Central memory CD8-positive, alpha-beta T cell (primary cell): ENCODE data around the gene RBM44.

Experiments
- ATAC-seq: fragments of 150-1000 bp; cut with Tn5 transposase; replicated peaks from 2 replicates; pipeline ENCODE4 v1.10.0; 2022; ENCODE audit warnings: mild to moderate bottlenecking, moderate FRiP score, moderate number of reproducible peaks; ENCODE audit not compliant: poor library complexity, severe bottlenecking; ENCODE audit errors: extremely low read depth
- DNase-seq, 2 donors: peaks; one replicate each; pipeline ENCODE4 v3.0.0; 2021; ENCODE audit warnings: low spot score in 2 of 2
- H3K27ac Mint-ChIP-seq: one replicate; pipeline ENCODE4 v1.8.0; 2022; ENCODE audit warnings: low read depth, mild to moderate bottlenecking, moderate library complexity, mixed read lengths
- H3K27me3 Mint-ChIP-seq: one replicate; pipeline ENCODE4 v1.8.0; 2022; ENCODE audit warnings: mixed read lengths
- H3K36me3 Mint-ChIP-seq: one replicate; pipeline ENCODE4 v1.8.0; 2022; ENCODE audit warnings: mild to moderate bottlenecking, moderate library complexity, mixed read lengths; ENCODE audit not compliant: insufficient read depth
- H3K4me1 Mint-ChIP-seq: one replicate; pipeline ENCODE4 v1.8.0; 2022; ENCODE audit warnings: mixed read lengths
- H3K4me3 Mint-ChIP-seq: one replicate; pipeline ENCODE4 v1.8.0; 2022; ENCODE audit warnings: mild to moderate bottlenecking, moderate library complexity, mixed read lengths
- H3K9me3 Mint-ChIP-seq: one replicate; pipeline ENCODE4 v1.8.0; 2022; ENCODE audit warnings: mixed read lengths

The RBM44 gene

DNA sequence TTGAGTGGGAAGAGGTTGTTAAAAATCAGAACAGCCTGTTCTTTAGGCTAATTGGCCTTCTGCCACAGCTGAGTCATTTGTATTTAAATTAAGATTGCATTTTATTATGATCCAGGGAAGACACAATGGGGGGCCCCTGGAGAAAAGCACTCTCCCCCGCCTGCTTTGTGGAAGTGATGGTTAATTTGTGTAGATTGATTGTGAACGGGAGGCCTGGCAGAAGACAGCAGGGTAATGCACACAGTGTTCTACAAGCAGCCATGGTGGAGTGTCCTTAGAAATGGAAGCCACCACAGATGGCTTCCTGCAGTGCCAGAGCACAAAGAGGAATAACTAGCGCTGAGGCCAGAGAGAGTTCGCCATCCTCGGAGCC, 80.5 kb downstream of the RBM44 start:
- no peak overlapping the region for H3K4me3 Mint-ChIP-seq
- peaks cover 10% of the 10 kb centered on the region for H3K27me3 Mint-ChIP-seq
- no peak for DNase-seq
- no peaks in the 10 kb centered on the region for H3K4me1 Mint-ChIP-seq
- H3K9me3 Mint-ChIP-seq, result no peaks in the 10 kb centered on the region
- ATAC-seq, result no peak
- peaks cover 4% of the 10 kb centered on the region for H3K36me3 Mint-ChIP-seq
- H3K27ac Mint-ChIP-seq, result no peak overlapping the region

DNA sequence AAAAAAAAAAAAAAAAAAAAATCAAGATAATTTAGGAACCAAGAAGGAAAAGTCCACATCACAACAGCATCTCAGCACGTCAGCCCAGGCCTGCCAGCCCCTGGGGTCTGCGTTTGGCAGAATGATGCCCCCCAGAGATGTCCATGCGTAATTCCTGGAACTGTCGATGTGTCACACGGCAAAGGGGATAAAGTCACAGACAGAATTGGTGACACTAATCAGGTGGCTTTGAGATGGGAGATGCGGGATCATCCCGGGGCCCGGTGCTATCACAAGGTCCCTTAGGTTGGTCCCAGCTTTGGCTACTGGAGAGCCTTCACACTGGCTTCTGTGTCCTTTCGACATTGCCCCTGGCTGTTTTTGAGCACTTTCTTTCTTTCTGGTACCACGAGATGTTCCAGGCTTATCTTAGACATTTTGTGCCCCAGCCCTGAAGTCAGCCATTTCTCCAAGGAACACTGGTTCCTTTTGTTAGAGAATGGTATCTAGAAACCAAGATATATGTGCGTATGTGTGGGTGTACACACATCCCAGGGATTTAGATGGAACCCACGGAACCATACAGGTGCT, 81.5 kb downstream of the RBM44 start:
- no peak overlapping the region for H3K4me3 Mint-ChIP-seq
- H3K27ac Mint-ChIP-seq, result no peak overlapping the region
- ATAC-seq (no peak), DNase-seq (no peak)
- H3K27me3 Mint-ChIP-seq, result no peaks in the 10 kb centered on the region
- no peaks in the 10 kb centered on the region for H3K9me3 Mint-ChIP-seq
- no peaks in the 10 kb centered on the region for H3K4me1 Mint-ChIP-seq
- peaks cover 4% of the 10 kb centered on the region for H3K36me3 Mint-ChIP-seq

DNA sequence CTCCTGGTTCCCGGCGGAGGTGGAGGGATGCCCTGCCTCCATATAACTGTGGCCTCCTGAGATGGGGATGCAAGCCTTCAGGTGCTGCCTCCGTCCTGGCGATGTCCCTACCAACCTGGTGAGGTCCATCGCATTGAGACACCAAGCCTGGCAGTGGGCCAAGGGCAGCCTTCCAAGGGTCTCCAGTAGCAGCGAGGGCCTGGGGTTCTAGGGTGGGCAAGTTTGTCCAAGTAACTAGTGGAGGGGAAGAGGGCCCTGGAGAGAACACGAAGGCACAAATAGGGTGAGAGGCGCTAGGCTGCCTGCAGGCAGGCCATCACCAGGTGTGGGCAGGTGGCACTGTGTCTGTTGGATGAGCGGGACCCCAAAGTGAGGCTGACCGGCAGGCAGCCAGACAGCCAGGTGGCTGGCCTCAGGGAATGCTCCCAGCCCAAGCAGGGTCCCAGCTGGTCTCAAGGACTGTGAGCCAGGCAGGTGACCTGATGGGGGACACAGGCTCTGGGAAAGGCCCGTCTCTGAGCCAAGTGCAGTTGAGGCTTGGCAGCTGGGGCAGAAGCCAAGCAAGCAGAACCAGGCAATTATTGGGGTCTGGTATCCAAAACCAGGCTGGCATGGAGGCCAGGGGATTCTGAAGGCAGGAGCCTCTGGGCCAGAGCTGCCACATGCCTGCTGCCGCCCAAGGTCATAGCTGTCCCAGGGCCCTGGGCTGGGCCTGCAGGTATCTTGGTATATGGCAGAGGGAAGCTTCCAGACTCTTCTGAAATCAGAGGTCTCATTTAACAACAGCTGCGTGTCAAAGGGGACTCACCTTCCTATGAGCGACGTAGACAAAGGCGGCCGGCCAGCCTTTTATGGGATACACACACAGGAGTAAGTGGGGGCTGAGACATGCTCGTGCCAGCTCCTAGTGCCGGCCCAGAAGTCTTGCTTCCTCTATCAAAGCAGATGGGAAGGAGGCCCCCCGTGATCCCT, 84.2 kb downstream of the RBM44 start:
- H3K4me3 Mint-ChIP-seq, result no peak overlapping the region
- no peaks in the 10 kb centered on the region for H3K9me3 Mint-ChIP-seq
- no peaks in the 10 kb centered on the region for H3K27me3 Mint-ChIP-seq
- ATAC-seq (no peak), DNase-seq (no peak)
- no peak overlapping the region for H3K27ac Mint-ChIP-seq
- no peaks in the 10 kb centered on the region for H3K36me3 Mint-ChIP-seq
- H3K4me1 Mint-ChIP-seq, result no peaks in the 10 kb centered on the region

DNA sequence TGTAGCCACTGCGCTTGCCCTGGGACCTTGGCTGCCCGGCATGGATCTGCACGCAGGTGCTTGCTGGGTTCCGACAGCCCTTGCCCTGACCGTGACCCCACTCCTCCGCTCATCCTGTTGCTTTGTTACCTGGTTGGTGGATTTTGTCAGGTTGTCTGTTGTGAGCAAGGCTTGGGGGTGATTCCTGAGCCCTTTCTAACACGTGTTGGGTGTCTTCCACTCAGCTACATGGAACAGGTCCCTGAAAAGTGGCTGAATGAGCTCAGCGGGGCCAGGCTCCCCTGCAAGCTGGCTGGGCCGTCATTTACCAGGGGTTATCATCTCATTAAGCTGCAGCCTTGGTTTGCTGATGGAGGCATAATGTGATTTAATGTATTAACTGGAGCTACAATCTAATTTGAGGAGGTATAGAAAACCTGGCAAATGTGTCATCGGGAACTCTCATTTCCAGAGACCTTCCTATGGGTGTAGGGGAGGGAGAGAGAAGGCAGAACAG, 85.4 kb downstream of the RBM44 start:
- no peaks in the 10 kb centered on the region for H3K36me3 Mint-ChIP-seq
- H3K27ac Mint-ChIP-seq, result no peak overlapping the region
- H3K27me3 Mint-ChIP-seq, result no peaks in the 10 kb centered on the region
- no peak overlapping the region for H3K4me3 Mint-ChIP-seq
- no peaks in the 10 kb centered on the region for H3K4me1 Mint-ChIP-seq
- DNase-seq (no peak), ATAC-seq (no peak)
- H3K9me3 Mint-ChIP-seq, result no peaks in the 10 kb centered on the region

DNA sequence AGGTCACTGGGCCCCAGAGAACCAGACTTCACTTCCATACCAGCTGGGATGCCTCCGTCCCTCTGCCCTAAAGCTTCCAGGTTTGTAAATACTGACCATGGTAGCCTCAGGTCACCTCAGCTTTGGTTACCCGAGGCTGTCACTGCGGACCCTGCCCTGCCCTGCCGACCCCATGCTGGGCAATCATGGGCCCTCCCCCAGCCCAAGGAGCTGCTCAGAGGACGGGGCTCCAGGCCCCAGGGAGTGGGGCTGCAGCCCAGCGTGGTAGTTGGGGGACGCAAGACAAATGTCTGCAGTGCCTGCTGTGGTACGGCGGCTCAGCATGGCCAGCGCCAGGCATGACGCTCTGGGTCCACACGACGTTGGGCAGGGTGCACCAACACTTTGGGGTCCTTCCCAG, 86.1 kb downstream of the RBM44 start:
- no peaks in the 10 kb centered on the region for H3K36me3 Mint-ChIP-seq
- no peak overlapping the region for H3K27ac Mint-ChIP-seq
- H3K9me3 Mint-ChIP-seq, result no peaks in the 10 kb centered on the region

DNA sequence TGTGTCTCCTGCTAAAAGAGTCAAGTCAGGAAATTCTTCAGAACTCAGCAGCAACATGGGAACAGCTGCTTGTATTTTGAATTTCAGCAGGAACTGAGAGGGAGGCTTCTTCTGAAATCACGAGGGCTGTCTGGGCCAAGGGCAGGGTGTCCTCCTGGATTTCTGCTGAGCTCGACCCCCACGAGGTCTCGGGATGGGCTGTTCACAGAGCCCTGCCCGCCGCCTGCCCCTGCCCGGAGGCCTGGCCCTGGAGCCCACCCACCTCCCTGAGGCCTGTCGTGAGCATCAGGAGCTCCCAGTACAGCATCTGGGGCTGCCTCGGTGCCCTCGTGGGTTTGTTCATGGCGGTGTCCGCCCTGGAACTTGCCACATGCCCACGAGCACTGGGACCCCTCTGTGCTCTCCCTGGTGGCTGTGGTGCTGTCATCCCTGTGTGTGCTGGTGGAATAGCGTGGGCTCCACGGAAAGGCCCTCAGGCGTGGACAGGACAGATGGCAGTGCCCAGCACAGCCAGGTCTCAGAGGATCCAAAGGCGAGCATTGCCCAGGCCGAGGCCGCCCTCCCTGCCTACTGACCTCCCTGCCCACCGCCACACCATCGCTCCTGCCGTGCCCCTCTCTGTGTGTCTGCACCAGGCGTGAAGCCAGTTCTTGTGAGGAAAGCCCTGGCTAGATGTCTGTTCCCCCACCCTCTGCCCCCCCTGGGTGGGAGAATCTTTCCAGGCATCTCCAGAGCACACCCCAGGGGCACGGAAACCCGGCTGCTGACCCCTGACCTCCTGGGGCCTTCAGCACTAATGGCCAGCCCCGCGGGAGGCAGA, 86.7 kb downstream of the RBM44 start:
- Mint-ChIP-seq H3K27ac (no peak overlapping the region), H3K27me3 (no peaks in the 10 kb centered on the region), H3K4me1 (no peaks in the 10 kb centered on the region)

More for the DNA sequence above, 86.1 kb downstream of the RBM44 start:
- no peak for DNase-seq
- H3K4me1 Mint-ChIP-seq, result no peaks in the 10 kb centered on the region
- no peak for ATAC-seq
- H3K4me3 Mint-ChIP-seq, result no peak overlapping the region
- no peaks in the 10 kb centered on the region for H3K27me3 Mint-ChIP-seq

DNA sequence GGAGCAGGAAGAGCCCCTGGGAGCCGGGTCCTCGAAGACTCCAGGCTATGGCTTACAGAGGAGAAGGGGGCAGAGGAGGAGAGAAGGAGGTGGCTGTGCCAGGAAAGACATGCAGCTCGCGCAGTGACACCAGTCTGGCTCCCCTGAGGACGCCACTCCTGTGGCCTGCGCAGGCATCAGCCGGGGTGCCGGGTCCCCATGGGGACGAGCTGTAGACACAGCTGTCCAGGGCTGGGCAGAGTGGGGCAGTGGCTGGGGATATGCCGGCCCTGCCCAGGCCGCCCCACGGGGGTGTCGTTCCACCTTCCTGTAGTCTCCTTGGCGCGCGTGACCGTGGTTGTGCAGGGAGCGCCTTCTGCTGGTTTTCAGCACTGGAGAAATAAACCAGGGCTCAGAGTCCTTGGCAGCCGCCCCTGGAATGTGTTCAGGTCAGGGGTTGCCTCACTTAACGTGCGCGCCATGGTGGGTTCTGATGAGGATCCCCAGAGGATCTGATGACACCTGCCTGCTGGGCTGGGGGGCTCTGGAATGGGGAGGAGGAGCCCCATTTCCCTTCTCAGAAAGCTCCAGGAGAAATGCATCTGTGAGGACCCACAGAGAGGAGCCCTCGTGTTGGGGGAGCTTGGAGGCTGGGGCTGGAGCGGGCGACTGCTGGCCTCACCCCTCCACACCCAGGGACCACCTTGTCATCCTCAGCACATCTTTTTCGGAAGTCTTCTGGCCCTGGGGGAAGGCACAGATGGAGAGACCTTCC, 87.5 kb downstream of the RBM44 start:
- no peaks in the 10 kb centered on the region for H3K9me3 Mint-ChIP-seq
- ATAC-seq, result no peak
- H3K27me3 Mint-ChIP-seq, result no peaks in the 10 kb centered on the region
- H3K4me1 Mint-ChIP-seq, result no peaks in the 10 kb centered on the region
- no peaks in the 10 kb centered on the region for H3K36me3 Mint-ChIP-seq
- no peak for DNase-seq
- no peak overlapping the region for H3K27ac Mint-ChIP-seq
- no peak overlapping the region for H3K4me3 Mint-ChIP-seq

More for the DNA sequence above, 86.7 kb downstream of the RBM44 start:
- ATAC-seq (no peak), DNase-seq (no peak)
- no peaks in the 10 kb centered on the region for H3K9me3 Mint-ChIP-seq
- no peaks in the 10 kb centered on the region for H3K36me3 Mint-ChIP-seq
- no peak overlapping the region for H3K4me3 Mint-ChIP-seq

DNA sequence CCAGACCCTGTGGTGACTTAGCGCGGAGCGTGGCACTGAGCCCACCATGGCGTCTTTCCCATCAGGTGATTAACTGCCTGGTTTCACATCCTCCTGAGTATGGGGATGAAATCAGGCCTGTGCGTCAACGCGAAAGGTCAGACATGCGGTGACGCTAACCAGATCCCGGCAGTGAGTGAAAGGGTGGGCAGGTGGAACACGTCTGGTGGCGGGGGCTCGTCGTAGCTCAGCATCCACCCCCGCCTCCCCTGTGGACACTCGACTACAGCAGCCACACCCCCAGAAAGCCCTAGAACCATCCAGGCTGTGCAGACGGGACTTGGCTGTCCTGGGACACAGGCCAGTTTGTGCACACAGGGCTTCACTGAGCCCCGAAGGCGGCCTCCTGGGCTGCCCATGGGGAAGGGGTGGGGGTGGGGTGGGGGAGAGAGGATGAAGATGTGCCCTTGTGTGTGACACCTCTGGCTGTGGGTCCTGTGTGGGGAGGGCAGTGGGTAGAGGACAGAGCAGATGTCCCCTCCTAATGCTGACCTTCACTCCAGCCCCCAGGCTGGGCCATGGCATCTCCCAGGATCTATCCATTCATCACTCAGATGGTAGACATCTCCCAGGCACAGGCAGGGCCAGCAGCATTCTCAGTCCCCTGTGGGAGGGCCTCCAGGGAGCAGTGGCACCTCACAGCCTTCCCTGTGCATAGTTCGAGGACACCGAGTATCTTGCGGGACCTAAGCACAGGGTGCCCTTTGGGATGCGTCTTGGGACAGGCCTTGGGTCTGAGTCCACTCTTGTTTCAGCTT, 88.3 kb downstream of the RBM44 start:
- ATAC-seq (no peak), DNase-seq (no peak)
- Mint-ChIP-seq H3K27me3 (no peaks in the 10 kb centered on the region), H3K4me1 (no peaks in the 10 kb centered on the region), H3K36me3 (no peaks in the 10 kb centered on the region), H3K4me3 (no peak overlapping the region), H3K27ac (no peak overlapping the region), H3K9me3 (no peaks in the 10 kb centered on the region)

DNA sequence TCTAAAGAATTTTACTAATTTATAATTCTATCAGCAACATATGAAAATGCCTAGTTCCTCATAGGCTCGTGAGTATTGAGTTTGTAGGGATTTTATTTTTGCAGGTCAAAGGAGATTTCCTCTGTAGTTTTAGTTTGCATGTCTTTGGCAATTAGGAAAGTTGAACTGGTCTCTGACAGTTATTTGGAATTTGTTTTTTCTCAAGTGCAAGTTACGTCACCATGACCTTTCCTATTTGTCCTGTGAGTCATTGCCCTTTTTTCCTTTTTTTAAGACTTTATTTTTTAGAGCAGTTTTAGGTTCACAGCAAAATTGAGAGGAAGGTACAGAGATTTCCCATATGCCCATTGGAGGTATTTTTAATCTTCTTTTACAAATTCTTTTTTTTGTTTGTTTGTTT, 89.8 kb downstream of the RBM44 start:
- H3K9me3 Mint-ChIP-seq, result no peaks in the 10 kb centered on the region
- H3K36me3 Mint-ChIP-seq, result no peaks in the 10 kb centered on the region
- H3K4me3 Mint-ChIP-seq, result no peak overlapping the region
- no peaks in the 10 kb centered on the region for H3K27me3 Mint-ChIP-seq
- ATAC-seq (no peak), DNase-seq (no peak)
- H3K27ac Mint-ChIP-seq, result no peak overlapping the region
- H3K4me1 Mint-ChIP-seq, result peaks cover 5% of the 10 kb centered on the region

DNA sequence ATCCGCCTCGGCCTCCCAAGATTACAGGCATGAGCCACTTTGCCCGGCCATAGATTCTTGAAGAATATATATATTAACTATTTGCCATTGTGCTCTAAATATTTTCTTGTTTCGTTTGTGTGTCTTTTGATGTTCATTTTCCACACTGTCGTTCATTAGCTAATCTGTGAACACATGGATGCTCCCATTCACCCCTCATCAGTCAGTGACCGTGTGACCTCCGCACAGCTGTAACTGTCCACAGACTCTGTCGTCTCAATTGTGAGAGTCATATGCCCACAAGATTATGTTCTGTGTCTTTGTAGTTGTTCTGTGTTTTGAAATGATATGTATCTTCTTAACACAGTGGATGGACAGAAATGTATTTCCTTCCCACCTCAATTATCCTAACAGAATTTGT, 90.4 kb downstream of the RBM44 start:
- no peak for DNase-seq

DNA sequence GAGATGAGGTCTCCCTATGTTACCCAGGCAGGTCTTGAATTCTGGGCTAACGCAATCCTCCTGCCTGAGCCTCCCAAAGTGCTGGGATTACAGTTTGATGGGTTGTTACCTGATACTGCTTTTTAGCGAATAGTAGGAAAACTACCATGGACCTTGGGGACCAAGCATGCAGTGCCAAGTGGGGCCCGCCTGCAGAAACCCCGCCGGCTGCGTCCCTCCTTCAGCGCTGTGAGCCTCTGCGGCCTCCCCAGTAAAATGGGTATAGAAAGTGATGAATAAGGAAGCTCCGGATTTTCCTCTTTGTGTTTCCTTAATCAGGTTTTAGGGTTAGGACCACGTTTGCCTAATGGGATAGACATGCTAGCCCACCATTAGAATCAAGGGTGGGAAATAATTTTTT, 91.2 kb downstream of the RBM44 start:
- H3K9me3 Mint-ChIP-seq, result no peaks in the 10 kb centered on the region

More for the DNA sequence above, 90.4 kb downstream of the RBM44 start:
- ATAC-seq, result no peak
- no peaks in the 10 kb centered on the region for H3K9me3 Mint-ChIP-seq
- no peak overlapping the region for H3K4me3 Mint-ChIP-seq
- no peaks in the 10 kb centered on the region for H3K27me3 Mint-ChIP-seq
- no peak overlapping the region for H3K27ac Mint-ChIP-seq
- peaks cover 5% of the 10 kb centered on the region for H3K4me1 Mint-ChIP-seq
- H3K36me3 Mint-ChIP-seq, result no peaks in the 10 kb centered on the region

More for the DNA sequence above, 91.2 kb downstream of the RBM44 start:
- Mint-ChIP-seq H3K36me3 (no peaks in the 10 kb centered on the region), H3K4me3 (no peak overlapping the region), H3K27ac (no peak overlapping the region), H3K4me1 (peaks cover 5% of the 10 kb centered on the region), H3K27me3 (no peaks in the 10 kb centered on the region)
- ATAC-seq (no peak), DNase-seq (no peak)
